ENCODE results near the gene UXS1. TPM values are rescaled to one million over a fixed set of nuclear protein-coding genes. Genes with fewer than 3 reads are reported as not detected.
A peak's percentile ranks its signal among the peaks of the same experiment; 100 is the strongest.

The UXS1 gene
- total and polyA plus RNA-seq, 2 donors (not counting 3 experiments of a cell fraction or from before 2014, with no cell fraction given) = 34.2 to 43.2 TPM

DNA sequence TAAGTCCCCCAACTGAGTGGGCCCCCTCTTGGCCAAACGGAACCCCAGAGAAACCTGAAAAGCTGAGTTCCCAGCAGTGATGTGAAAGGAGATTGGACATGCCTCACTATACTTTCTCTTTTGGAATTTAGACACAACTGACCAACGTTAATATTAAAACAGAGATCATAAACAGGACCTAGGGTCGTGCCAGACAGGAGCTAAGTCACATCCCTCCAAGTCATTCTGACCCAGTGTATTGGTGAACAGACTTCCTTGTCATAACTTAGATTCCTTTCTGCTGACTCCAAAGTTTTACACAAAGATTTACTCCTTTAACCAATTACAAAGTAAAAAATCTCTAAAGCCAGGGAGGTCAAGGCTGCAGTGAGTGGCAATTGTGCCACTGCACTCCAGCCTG, 46.9 kb downstream of the UXS1 start:
- H3K4me2 ChIP-seq (ENCODE audit: insufficient read depth, low read length) = no peak overlapping the region
- no peaks in the 10 kb centered on the region for H3K79me2 ChIP-seq (ENCODE audit: control insufficient read depth, insufficient read depth, low read length)
- TF ChIP-seq MYC (IDR thresholded peaks at IDR 0.05; ENCODE audit: low read depth, low read length) = no peak
- TF ChIP-seq GATA2 (IDR thresholded peaks at IDR 0.05; ENCODE audit: insufficient read depth, insufficient read length, low read depth, low read length) = no peak
- no peak for TF ChIP-seq EZH2 (IDR thresholded peaks at IDR 0.05; ENCODE audit: borderline replicate concordance, low read depth, low read length, severe bottlenecking)
- intact Hi-C loops (cut with micrococcal nuclease) (no loop called here), dilution Hi-C loops (cut with MboI; ENCODE audit: extremely low pct_ligation_motif_present, low sequenced_read_pairs) (no loop called here)
- ChIA-PET CTCF (interaction anchor here (1.4 to 2.4 kb wide), 2 partner anchors 13 to 37 kb away, joined by 3 to 6 read pairs; no protein-coding TSS in a partner anchor), POLR2A (no interaction called here)
- H4K20me1 ChIP-seq (replicated peaks; ENCODE audit: control insufficient read depth, extremely low read depth, insufficient read depth, low read length) = no peaks in the 10 kb centered on the region
- no peaks in the 10 kb centered on the region for H3K9me1 ChIP-seq (replicated peaks; ENCODE audit: control insufficient read depth, extremely low read depth, insufficient read depth, low read length)
- H2AFZ ChIP-seq (ENCODE audit: low read depth, low read length) = peak overlapping the region; percentile 51
- H3K4me1 ChIP-seq (ENCODE audit: control insufficient read depth, extremely low read depth, insufficient read depth, low read length) = peaks cover 5% of the 10 kb centered on the region
- DNase-seq (ENCODE audit: low read depth, low spot score) = peak; percentile 51
- no peak overlapping the region for H3K4me3 ChIP-seq (replicated peaks in 1 of 3; ENCODE audit: insufficient read depth in 1 of 3, low read depth in 1 of 3, low read length in 3 of 3)
- no TSS peak for BruUV-seq (replicated peaks)
- peaks cover 0 to 3% of the 10 kb centered on the region in 2 experiments for H3K36me3 ChIP-seq (ENCODE audit: control insufficient read depth in 2 of 2, extremely low read depth in 1 of 2, insufficient read depth in 2 of 2, low read length in 2 of 2)
- H3K27me3 ChIP-seq (ENCODE audit: control insufficient read depth in 2 of 2, insufficient read depth in 2 of 2, low read length in 2 of 2) = no peaks in the 10 kb centered on the region
- no peaks in the 10 kb centered on the region for H3K9me3 ChIP-seq (replicated peaks; ENCODE audit: control insufficient read depth, insufficient read depth, low read length)
- peak; percentile 72 for FAIRE-seq
- peak overlapping the region; percentile 17 for H3K27ac ChIP-seq (ENCODE audit: insufficient read depth, low read depth, low read length)
- H3K9ac ChIP-seq (replicated peaks; ENCODE audit: extremely low read depth, insufficient read depth, low read length) = no peak overlapping the region

DNA sequence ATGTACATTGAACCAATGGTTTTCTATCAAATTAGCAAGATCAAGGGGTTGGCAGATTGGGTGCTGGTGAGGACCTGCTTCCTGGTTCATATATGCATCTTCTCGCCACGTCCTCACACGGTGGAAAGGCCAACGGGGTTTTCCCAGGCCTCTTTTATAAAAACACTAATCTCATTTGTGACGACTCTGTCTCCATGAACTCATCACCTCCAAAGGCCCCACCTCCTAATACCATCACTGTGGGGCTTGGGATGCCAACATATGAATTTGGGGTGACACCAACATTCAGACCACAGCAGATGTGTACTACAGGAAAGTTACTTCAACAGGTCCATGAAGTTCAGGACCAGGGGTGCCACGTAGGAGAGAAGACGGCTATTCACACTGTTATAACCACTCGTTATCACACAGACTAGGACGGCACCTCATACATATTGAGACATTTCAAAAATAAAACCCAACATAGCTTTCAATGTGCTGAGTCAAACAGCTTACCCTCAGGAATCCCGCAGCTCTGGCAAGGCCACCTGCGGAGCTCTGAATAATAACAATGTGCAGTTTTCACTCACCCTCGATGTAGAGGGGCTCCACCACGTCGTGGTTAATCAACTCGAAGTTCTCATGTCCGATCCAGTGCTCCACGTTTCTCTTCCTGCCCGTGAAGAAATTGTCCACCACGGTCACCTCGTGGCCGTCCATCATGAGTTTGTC, 49.3 kb downstream of the UXS1 start:
- no peaks in the 10 kb centered on the region for H3K27me3 ChIP-seq (ENCODE audit: control insufficient read depth in 2 of 2, insufficient read depth in 2 of 2, low read length in 2 of 2)
- no TSS peak for BruUV-seq (replicated peaks)
- H3K36me3 ChIP-seq (ENCODE audit: control insufficient read depth in 2 of 2, extremely low read depth in 1 of 2, insufficient read depth in 2 of 2, low read length in 2 of 2) = peaks cover 0 to 3% of the 10 kb centered on the region in 2 experiments
- no peak overlapping the region for H3K27ac ChIP-seq (ENCODE audit: insufficient read depth, low read depth, low read length)
- H3K4me1 ChIP-seq (ENCODE audit: control insufficient read depth, extremely low read depth, insufficient read depth, low read length) = peaks cover 12% of the 10 kb centered on the region
- no peaks in the 10 kb centered on the region for H3K9me3 ChIP-seq (replicated peaks; ENCODE audit: control insufficient read depth, insufficient read depth, low read length)
- H3K79me2 ChIP-seq (ENCODE audit: control insufficient read depth, insufficient read depth, low read length) = no peaks in the 10 kb centered on the region
- H3K9ac ChIP-seq (replicated peaks; ENCODE audit: extremely low read depth, insufficient read depth, low read length) = no peak overlapping the region
- DNase-seq (ENCODE audit: low read depth, low spot score) = no peak
- intact Hi-C loops (cut with micrococcal nuclease) = no loop called here
- H3K9me1 ChIP-seq (replicated peaks; ENCODE audit: control insufficient read depth, extremely low read depth, insufficient read depth, low read length) = no peaks in the 10 kb centered on the region
- POLR2A ChIA-PET = no interaction called here
- FAIRE-seq = no peak
- no peaks in the 10 kb centered on the region for H4K20me1 ChIP-seq (replicated peaks; ENCODE audit: control insufficient read depth, extremely low read depth, insufficient read depth, low read length)
- CTCF ChIA-PET = no interaction called here
- H3K4me2 ChIP-seq (ENCODE audit: insufficient read depth, low read length) = no peak overlapping the region
- dilution Hi-C loops (cut with MboI; ENCODE audit: extremely low pct_ligation_motif_present, low sequenced_read_pairs) = no loop called here
- H3K4me3 ChIP-seq (replicated peaks in 1 of 3; ENCODE audit: insufficient read depth in 1 of 3, low read depth in 1 of 3, low read length in 3 of 3) = no peak overlapping the region
- no peak for TF ChIP-seq MYC (IDR thresholded peaks at IDR 0.05; ENCODE audit: low read depth, low read length)
- no peak for TF ChIP-seq GATA2 (IDR thresholded peaks at IDR 0.05; ENCODE audit: insufficient read depth, insufficient read length, low read depth, low read length)
- no peak for TF ChIP-seq FOS (IDR thresholded peaks at IDR 0.05; ENCODE audit: borderline replicate concordance, insufficient read depth, low read length)
- TF ChIP-seq JUN (IDR thresholded peaks at IDR 0.05; ENCODE audit: borderline replicate concordance, insufficient read depth, insufficient read length, low read depth) = no peak
- H2AFZ ChIP-seq (ENCODE audit: low read depth, low read length) = no peak overlapping the region
